HG03432 (cell line): Measurements from ENCODE around the gene RNPEPL1.
A peak's percentile ranks its signal among the peaks of the same experiment; 100 is the strongest.

ENCODE experiments used
- ATAC-seq: cut with Tn5 transposase; IDR thresholded peaks from one replicate; pipeline ENCODE4 v1.9.1; 2021; ENCODE audit warnings: mild to moderate bottlenecking, moderate library complexity; ENCODE audit not compliant: unreplicated experiment

The RNPEPL1 gene

GRCh38 chr2:240564561-240565332, 3.5 kb upstream of the RNPEPL1 start:
- no peak for ATAC-seq

- ATAC-seq = peak; percentile 36
These were observed 2.7 kb upstream of the RNPEPL1 start for GRCh38 chr2:240565333-240566202.

GRCh38 chr2:240566203-240567136, 1.8 kb upstream of the RNPEPL1 start:
- ATAC-seq = peak; percentile 51

- no peak for ATAC-seq
These were observed 980 bp upstream of the RNPEPL1 start for GRCh38 chr2:240567137-240567871.

GRCh38 chr2:240568678-240569522, 616 bp downstream of the RNPEPL1 start:
- ATAC-seq = peak; percentile 23

- no peak for ATAC-seq
These were observed 1.3 kb downstream of the RNPEPL1 start for GRCh38 chr2:240569523-240569997.

GRCh38 chr2:240569998-240570530, 1.8 kb downstream of the RNPEPL1 start:
- no peak for ATAC-seq

- ATAC-seq = no peak
These were observed 2.4 kb downstream of the RNPEPL1 start for GRCh38 chr2:240570531-240571313.

GRCh38 chr2:240571314-240571973, 3.2 kb downstream of the RNPEPL1 start:
- no peak for ATAC-seq

GRCh38 chr2:240572141-240573031, 4.1 kb downstream of the RNPEPL1 start:
- no peak for ATAC-seq

GRCh38 chr2:240573071-240573515, 4.8 kb downstream of the RNPEPL1 start:
- no peak for ATAC-seq

- ATAC-seq = no peak
These were observed 5.5 kb downstream of the RNPEPL1 start for GRCh38 chr2:240573516-240574385.

GRCh38 chr2:240574386-240575100, 6.3 kb downstream of the RNPEPL1 start:
- no peak for ATAC-seq

GRCh38 chr2:240575101-240575965, 7.0 kb downstream of the RNPEPL1 start:
- no peak for ATAC-seq
